Superior temporal gyrus (tissue), 1 donor: ENCODE measurements around the gene TMCC1.
"Not testable (repeated sequence)": the region's sequence is repeated elsewhere in the genome, so short reads cannot be mapped to it uniquely, and the experiment has no call there.

ENCODE experiments used
- DNase-seq: peaks from one replicate; pipeline ENCODE4 v3.0.0-alpha.2; 2016; ENCODE audit errors: extremely low spot score

The TMCC1 gene

GRCh38 chr3:129622933-129623332 is 270.6 kb downstream of the TMCC1 start:
- no peak for DNase-seq

GRCh38 chr3:129622226-129622874 is 271.2 kb downstream of the TMCC1 start:
- no peak for DNase-seq

GRCh38 chr3:129621626-129622225 is 271.8 kb downstream of the TMCC1 start:
- no peak for DNase-seq

GRCh38 chr3:129620828-129621559 is 272.5 kb downstream of the TMCC1 start:
- no peak for DNase-seq

- DNase-seq, result no peak
These were observed 273.8 kb downstream of the TMCC1 start for GRCh38 chr3:129619726-129620162.

GRCh38 chr3:129618901-129619671 is 274.4 kb downstream of the TMCC1 start:
- DNase-seq, result no peak

- no peak for DNase-seq
These were observed 275.2 kb downstream of the TMCC1 start for GRCh38 chr3:129618186-129618820.

GRCh38 chr3:129617381-129618185 is 275.9 kb downstream of the TMCC1 start:
- no peak for DNase-seq

- DNase-seq, result no peak
These were observed 276.8 kb downstream of the TMCC1 start for GRCh38 chr3:129616713-129617112.

GRCh38 chr3:129616291-129616690 is 277.2 kb downstream of the TMCC1 start:
- no peak for DNase-seq

GRCh38 chr3:129615751-129616281 is 277.7 kb downstream of the TMCC1 start:
- no peak for DNase-seq

GRCh38 chr3:129614927-129615363 is 278.6 kb downstream of the TMCC1 start:
- DNase-seq, result peak; percentile 12

GRCh38 chr3:129614435-129614834 is 279.1 kb downstream of the TMCC1 start:
- DNase-seq, result no peak

- DNase-seq, result no peak
These were observed 280.2 kb downstream of the TMCC1 start for GRCh38 chr3:129613367-129613740.

GRCh38 chr3:129612534-129613366 is 280.8 kb downstream of the TMCC1 start:
- DNase-seq, result no peak

GRCh38 chr3:129611812-129612533 is 281.5 kb downstream of the TMCC1 start:
- peak; percentile 11 for DNase-seq

- no peak for DNase-seq
These were observed 282.1 kb downstream of the TMCC1 start for GRCh38 chr3:129611446-129611800.

GRCh38 chr3:129610794-129611445 is 282.6 kb downstream of the TMCC1 start:
- not testable (repeated sequence) for DNase-seq
